Measurements from ENCODE around the gene SRL.

The SRL gene

GRCh38 chr16:4241928-4242283 lies at the start of gene SRL:
Gene SRL (minus strand): TSS chr16:4242080. CDS start chr16:4242067, 13 bp downstream.
- DNase-seq = no peak

GRCh38 chr16:4290236-4290830 lies 48.5 kb upstream of the SRL start:
- DNase-seq = no peak

GRCh38 chr16:4288148-4288921 lies 46.5 kb upstream of the SRL start:
- DNase-seq = no peak

GRCh38 chr16:4285167-4285566 lies 43.3 kb upstream of the SRL start:
- no peak for DNase-seq

- no peak for DNase-seq
Measured at GRCh38 chr16:4283939-4284338, 42.1 kb upstream of the SRL start.

GRCh38 chr16:4283441-4283840 lies 41.6 kb upstream of the SRL start:
- DNase-seq = no peak

GRCh38 chr16:4280625-4281024 lies 38.7 kb upstream of the SRL start:
- no peak for DNase-seq

- DNase-seq = no peak
Measured at GRCh38 chr16:4277987-4278513, 36.2 kb upstream of the SRL start.

- no peak for DNase-seq
Measured at GRCh38 chr16:4275861-4276260, 34.0 kb upstream of the SRL start.

- DNase-seq = no peak
Measured at GRCh38 chr16:4273858-4274311, 32.0 kb upstream of the SRL start.

GRCh38 chr16:4272114-4272956 lies 30.5 kb upstream of the SRL start:
- DNase-seq = peak; percentile 48

- DNase-seq = peak; percentile 78
Measured at GRCh38 chr16:4271176-4272113, 29.6 kb upstream of the SRL start.

- DNase-seq = no peak
Measured at GRCh38 chr16:4270595-4270994, 28.7 kb upstream of the SRL start.

- DNase-seq = no peak
Measured at GRCh38 chr16:4270091-4270490, 28.2 kb upstream of the SRL start.

GRCh38 chr16:4266372-4266771 lies 24.5 kb upstream of the SRL start:
- no peak for DNase-seq

- no peak for DNase-seq
Measured at GRCh38 chr16:4265676-4266075, 23.8 kb upstream of the SRL start.

- no peak for DNase-seq
Measured at GRCh38 chr16:4264546-4264945, 22.7 kb upstream of the SRL start.

GRCh38 chr16:4263504-4264436 lies 21.9 kb upstream of the SRL start:
- DNase-seq = no peak

- DNase-seq = no peak
Measured at GRCh38 chr16:4262303-4262835, 20.5 kb upstream of the SRL start.

- DNase-seq = no peak
Measured at GRCh38 chr16:4261557-4262172, 19.8 kb upstream of the SRL start.

All from NCI-H1694 treated with DMSO at 0.1 percent for 48 hours (cell line).